Esophagus (tissue), 2 donors: ENCODE results near the gene CATSPER4. TPM values are rescaled to one million over a fixed set of nuclear protein-coding genes. Genes with fewer than 3 reads are reported as not detected.

ENCODE experiments used
- H3K27ac ChIP-seq, 2 donors: one replicate each; pipeline ENCODE4 v1.5.1; 2013; ENCODE audit warnings: low read depth in 2 of 2, mild to moderate bottlenecking in 2 of 2, inconsistent platforms in 1 of 2, low read length in 1 of 2, moderate library complexity in 1 of 2
- H3K27me3 ChIP-seq, 2 donors: one replicate each; pipeline ENCODE4 v1.6.1; 2013; ENCODE audit warnings: low read length in 2 of 2, control low read depth in 1 of 2, mild to moderate bottlenecking in 1 of 2; ENCODE audit not compliant: insufficient read depth in 2 of 2, control insufficient read depth in 1 of 2
- H3K36me3 ChIP-seq, 2 donors: one replicate each; pipeline ENCODE4 v1.6.1; 2013; ENCODE audit warnings: low read length in 1 of 2; ENCODE audit not compliant: control insufficient read depth in 2 of 2, insufficient read depth in 2 of 2
- H3K4me1 ChIP-seq, 2 donors: one replicate each; pipeline ENCODE4 v1.6.1; 2013; ENCODE audit warnings: low read length in 1 of 2; ENCODE audit not compliant: control insufficient read depth in 2 of 2, insufficient read depth in 2 of 2
- H3K4me3 ChIP-seq, 2 donors: one replicate each; pipeline ENCODE4 v1.5.1; 2013; ENCODE audit warnings: low read length in 2 of 2, mild to moderate bottlenecking in 2 of 2, low read depth in 1 of 2, moderate library complexity in 1 of 2
- H3K9me3 ChIP-seq, 2 donors: one replicate each; pipeline ENCODE4 v1.6.1; 2013; ENCODE audit warnings: mild to moderate bottlenecking in 2 of 2, low read depth in 1 of 2, low read length in 1 of 2, moderate library complexity in 1 of 2; ENCODE audit not compliant: control insufficient read depth in 2 of 2, insufficient read depth in 1 of 2
- WGBS, 2 donors: extraction: QIAGEN DNeasy Blood & Tissue Kit; methylation state at CpG; one replicate each; pipeline ENCODE4 v1.1.7; 2013; 5-methylcytosine and 5-hydroxymethylcytosine counted together
- polyA plus RNA-seq, 2 donors: library from polyadenylated mRNA; stranded (reverse); fragments of 200-250 nt; gene quantifications; one replicate each; pipeline ENCODE4 v1.2.3, GENCODE V29; 2013
- donor health status: healthy with polysubstance abuse.
- donor health status: Bipolar disorder and iron deficiency.

Gene CATSPER4
- polyA plus RNA-seq, 2 donors: not detected

GRCh38 chr1:26210147-26210870 lies 19.9 kb downstream of the CATSPER4 start:
- WGBS, 2 donors: 83 to 85% methylated on average over 5 of the region's 5 CpGs

GRCh38 chr1:26212726-26213125 lies 22.3 kb downstream of the CATSPER4 start:
- Histone ChIP-seq H3K27me3 (no peaks in the 10 kb centered on the region), H3K36me3 (no peaks in the 10 kb centered on the region), H3K4me3 (no peak overlapping the region), H3K27ac (no peak overlapping the region), H3K4me1 (no peaks in the 10 kb centered on the region), H3K9me3 (no peaks in the 10 kb centered on the region)
- WGBS, 2 donors: 83 to 87% methylated on average over 5 of the region's 5 CpGs

More at GRCh38 chr1:26210147-26210870, 19.9 kb downstream of the CATSPER4 start:
- Histone ChIP-seq H3K27me3 (no peaks in the 10 kb centered on the region), H3K9me3 (no peaks in the 10 kb centered on the region), H3K36me3 (no peaks in the 10 kb centered on the region), H3K27ac (no peak overlapping the region), H3K4me1 (no peaks in the 10 kb centered on the region), H3K4me3 (no peak overlapping the region)

GRCh38 chr1:26213335-26213905 lies 23.0 kb downstream of the CATSPER4 start:
- H3K27me3 ChIP-seq: no peaks in the 10 kb centered on the region
- WGBS, 2 donors: 77 to 82% methylated on average over 6 of the region's 6 CpGs
- no peak overlapping the region for H3K27ac ChIP-seq
- H3K36me3 ChIP-seq: no peaks in the 10 kb centered on the region
- H3K9me3 ChIP-seq: no peaks in the 10 kb centered on the region
- H3K4me3 ChIP-seq: no peak overlapping the region
- no peaks in the 10 kb centered on the region for H3K4me1 ChIP-seq

GRCh38 chr1:26215246-26215645 lies 24.8 kb downstream of the CATSPER4 start:
- 41 to 43% methylated on average over 3 of the region's 3 CpGs for WGBS, 2 donors
- no peak overlapping the region for H3K4me3 ChIP-seq
- no peaks in the 10 kb centered on the region for H3K27me3 ChIP-seq
- H3K9me3 ChIP-seq: no peaks in the 10 kb centered on the region
- no peaks in the 10 kb centered on the region for H3K36me3 ChIP-seq
- H3K4me1 ChIP-seq: peaks cover 0 to 4% of the 10 kb centered on the region in 2 donors
- H3K27ac ChIP-seq: no peak overlapping the region

- 37 to 43% methylated on average over 11 of the region's 11 CpGs for WGBS, 2 donors
These were observed 28.6 kb downstream of the CATSPER4 start for GRCh38 chr1:26218906-26219494.

GRCh38 chr1:26220199-26220912 lies 30.0 kb downstream of the CATSPER4 start:
- no peaks in the 10 kb centered on the region for H3K27me3 ChIP-seq
- H3K4me1 ChIP-seq: peaks cover 5 to 8% of the 10 kb centered on the region in 2 donors
- no peaks in the 10 kb centered on the region for H3K9me3 ChIP-seq
- no peak overlapping the region for H3K4me3 ChIP-seq
- 65 to 66% methylated on average over 27 of the region's 27 CpGs for WGBS, 2 donors
- no peak overlapping the region for H3K27ac ChIP-seq
- no peaks in the 10 kb centered on the region for H3K36me3 ChIP-seq

More at GRCh38 chr1:26218906-26219494, 28.6 kb downstream of the CATSPER4 start:
- Histone ChIP-seq H3K4me3 (no peak overlapping the region), H3K27me3 (no peaks in the 10 kb centered on the region), H3K9me3 (no peaks in the 10 kb centered on the region), H3K4me1 (peaks cover 0 to 4% of the 10 kb centered on the region in 2 donors), H3K27ac (no peak overlapping the region), H3K36me3 (no peaks in the 10 kb centered on the region)

GRCh38 chr1:26221094-26221493 lies 30.7 kb downstream of the CATSPER4 start:
- Histone ChIP-seq H3K27me3 (no peaks in the 10 kb centered on the region), H3K4me3 (no peak overlapping the region), H3K36me3 (no peaks in the 10 kb centered on the region), H3K27ac (no peak overlapping the region), H3K4me1 (peaks cover 7 to 12% of the 10 kb centered on the region in 2 donors), H3K9me3 (no peaks in the 10 kb centered on the region)
- 89 to 93% methylated on average over 2 of the region's 2 CpGs for WGBS, 2 donors

GRCh38 chr1:26224606-26225005 lies 34.2 kb downstream of the CATSPER4 start:
- Histone ChIP-seq H3K27me3 (no peaks in the 10 kb centered on the region), H3K9me3 (no peaks in the 10 kb centered on the region), H3K4me3 (no peak overlapping the region), H3K4me1 (peaks cover 7 to 9% of the 10 kb centered on the region in 2 donors), H3K27ac (no peak overlapping the region), H3K36me3 (no peaks in the 10 kb centered on the region)
- 72 to 84% methylated on average over 7 of the region's 7 CpGs for WGBS, 2 donors

GRCh38 chr1:26225033-26225831 lies 34.8 kb downstream of the CATSPER4 start:
- 18 to 23% methylated on average over 46 to 50 of the region's 50 CpGs for WGBS, 2 donors
- H3K36me3 ChIP-seq: no peaks in the 10 kb centered on the region
- no peak overlapping the region for H3K27ac ChIP-seq
- peaks cover 7 to 9% of the 10 kb centered on the region in 2 donors for H3K4me1 ChIP-seq
- H3K4me3 ChIP-seq: peak overlapping the region; percentile 21 to 26
- no peaks in the 10 kb centered on the region for H3K9me3 ChIP-seq
- no peaks in the 10 kb centered on the region for H3K27me3 ChIP-seq
